ENCODE results near the gene CD48. TPM values are rescaled to one million over a fixed set of nuclear protein-coding genes. Genes with fewer than 3 reads are reported as not detected.

CD48 gene
- total RNA-seq, 1 experiment from 2014 or later: 0.20 TPM

DNA sequence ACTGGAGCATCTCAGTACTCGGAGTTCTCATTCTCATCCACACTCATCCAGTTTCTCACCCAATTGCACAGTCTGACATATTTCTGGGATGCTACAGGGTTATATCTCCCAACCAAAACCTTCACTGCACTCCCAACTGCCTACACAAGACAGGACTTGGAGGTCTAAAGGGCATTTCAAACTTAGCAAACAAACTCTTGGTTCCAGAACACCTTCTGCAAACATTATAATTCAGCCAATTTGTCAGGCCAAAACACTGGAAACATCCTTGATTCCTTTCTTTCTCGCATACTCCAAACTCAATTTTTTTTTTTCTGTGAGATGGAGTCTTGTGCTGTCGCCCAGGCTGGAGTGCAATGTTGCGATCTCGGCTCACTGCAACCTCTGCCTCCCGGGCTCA, 72.7 kb downstream of the CD48 start:
- DNase-seq (ENCODE audit: low read depth, low spot score): no peak
- no TSS peak for BruUV-seq (replicated peaks)
- no peaks in the 10 kb centered on the region for H3K4me1 ChIP-seq (ENCODE audit: control insufficient read depth in 1 of 2, insufficient read depth in 2 of 2, low read length in 2 of 2)
- ChIA-PET CTCF (no interaction called here), POLR2A (no interaction called here), RAD21 (ENCODE audit: low non-redundant PET in 1 of 2, low total read pairs in 2 of 2, uncharacterized antibody in 2 of 2, unreplicated experiment in 2 of 2) (no interaction called here)
- H3K4me2 ChIP-seq (ENCODE audit: low read length): no peak overlapping the region
- no peak overlapping the region for H2AFZ ChIP-seq (ENCODE audit: low read depth, low read length, poor library complexity, severe bottlenecking)
- intact Hi-C loops (cut with micrococcal nuclease): no loop called here
- H3K9me3 ChIP-seq (ENCODE audit: control insufficient read depth in 1 of 2, insufficient read depth in 1 of 2, low read depth in 1 of 2, low read length in 2 of 2): no peaks in the 10 kb centered on the region
- no peaks in the 10 kb centered on the region for H4K20me1 ChIP-seq (ENCODE audit: insufficient read depth)
- H3K9me2 ChIP-seq (ENCODE audit: insufficient read depth): no peaks in the 10 kb centered on the region
- H3K4me3 ChIP-seq (replicated peaks in 1 of 2; ENCODE audit: low read depth in 1 of 2, low read length in 2 of 2): no peak overlapping the region
- no peak for ATAC-seq
- H3K79me2 ChIP-seq (ENCODE audit: insufficient read depth, low read length): no peaks in the 10 kb centered on the region
- no peak for TF ChIP-seq EZH2 (IDR thresholded peaks at IDR 0.05)
- H3K36me3 ChIP-seq (ENCODE audit: control insufficient read depth in 1 of 2, insufficient read depth in 2 of 2, low read length in 2 of 2): no peaks in the 10 kb centered on the region
- H3K27ac ChIP-seq (ENCODE audit: low read depth, low read length): no peak overlapping the region
- no peaks in the 10 kb centered on the region for H3K27me3 ChIP-seq (ENCODE audit: insufficient read depth, low read length)
- no peak overlapping the region for H3K9ac ChIP-seq (ENCODE audit: low read length)

DNA sequence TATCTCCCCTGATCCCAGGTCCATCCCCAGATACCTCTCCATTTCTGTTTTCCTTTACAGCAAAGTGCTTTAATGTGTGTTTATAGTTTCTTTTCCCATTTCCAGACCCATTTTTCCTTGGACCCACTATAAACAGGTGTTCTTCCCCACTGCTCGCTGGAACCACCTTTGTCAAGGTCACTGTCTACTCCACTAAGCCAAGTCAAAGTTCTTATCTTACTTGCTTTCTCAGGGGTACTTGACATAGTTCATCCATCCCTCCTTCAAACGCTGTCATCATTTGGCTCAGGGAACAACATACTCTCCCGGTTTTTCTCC, 73.1 kb downstream of the CD48 start:
- Histone ChIP-seq H3K4me1 (ENCODE audit: control insufficient read depth in 1 of 2, insufficient read depth in 2 of 2, low read length in 2 of 2) (no peaks in the 10 kb centered on the region), H2AFZ (ENCODE audit: low read depth, low read length, poor library complexity, severe bottlenecking) (no peak overlapping the region), H4K20me1 (ENCODE audit: insufficient read depth) (no peaks in the 10 kb centered on the region), H3K79me2 (ENCODE audit: insufficient read depth, low read length) (no peaks in the 10 kb centered on the region), H3K4me3 (replicated peaks in 1 of 2; ENCODE audit: low read depth in 1 of 2, low read length in 2 of 2) (no peak overlapping the region), H3K27me3 (ENCODE audit: insufficient read depth, low read length) (no peaks in the 10 kb centered on the region), H3K9me2 (ENCODE audit: insufficient read depth) (no peaks in the 10 kb centered on the region), H3K27ac (ENCODE audit: low read depth, low read length) (no peak overlapping the region), H3K9ac (ENCODE audit: low read length) (no peak overlapping the region), H3K9me3 (ENCODE audit: control insufficient read depth in 1 of 2, insufficient read depth in 1 of 2, low read depth in 1 of 2, low read length in 2 of 2) (no peaks in the 10 kb centered on the region), H3K4me2 (ENCODE audit: low read length) (no peak overlapping the region), H3K36me3 (ENCODE audit: control insufficient read depth in 1 of 2, insufficient read depth in 2 of 2, low read length in 2 of 2) (no peaks in the 10 kb centered on the region)
- POLR2A ChIA-PET: no interaction called here
- RAD21 ChIA-PET (ENCODE audit: low non-redundant PET in 1 of 2, low total read pairs in 2 of 2, uncharacterized antibody in 2 of 2, unreplicated experiment in 2 of 2): no interaction called here
- CTCF ChIA-PET: no interaction called here
- no peak for ATAC-seq
- no TSS peak for BruUV-seq (replicated peaks)
- DNase-seq (ENCODE audit: low read depth, low spot score): no peak
- TF ChIP-seq ZFX (IDR thresholded peaks at IDR 0.05) (no peak), TCF7L2 (IDR thresholded peaks at IDR 0.05; ENCODE audit: borderline replicate concordance, extremely low read depth, insufficient read depth, insufficient read length) (no peak), ZNF274 (IDR thresholded peaks at IDR 0.05; ENCODE audit: low read depth, low read length) (no peak), REST (IDR thresholded peaks at IDR 0.05; ENCODE audit: low read depth) (no peak), ELF1 (IDR thresholded peaks at IDR 0.05; ENCODE audit: borderline replicate concordance, low read depth) (no peak), POLR2A (IDR thresholded peaks at IDR 0.05; ENCODE audit: borderline replicate concordance, extremely low read depth, insufficient read depth, insufficient read length) (no peak), JUND (IDR thresholded peaks at IDR 0.05) (no peak), EGR1 (IDR thresholded peaks at IDR 0.05; ENCODE audit: low read depth) (no peak)
- intact Hi-C loops (cut with micrococcal nuclease): no loop called here
